MM.1S (cell line): ENCODE results near the gene ST8SIA3.

Experiments used
- DNase-seq: peaks from one replicate; pipeline ENCODE4 v3.0.0-alpha.2; 2015
- H2AFZ ChIP-seq: fragments of 300-600 bp; sonication (generic); 2 replicates; pipeline ENCODE4 v1.6.0; 2016; ENCODE audit warnings: antibody characterized with exemption, low read length
- H3F3A ChIP-seq: fragments of 300-600 bp; sonication (generic); 2 replicates; pipeline ENCODE4 v1.6.1; 2016; ENCODE audit warnings: mild to moderate bottlenecking, antibody characterized with exemption, low read length, moderate library complexity, mixed read lengths; ENCODE audit not compliant: insufficient read depth
- H3K27ac ChIP-seq: fragments of 300-600 bp; sonication (generic); 2 replicates; pipeline ENCODE4 v1.5.1; 2016; ENCODE audit warnings: mild to moderate bottlenecking, low read length
- H3K27me3 ChIP-seq: fragments of 300-600 bp; sonication (generic); replicated peaks from 2 replicates; pipeline ENCODE4 v1.6.0; 2016; ENCODE audit warnings: low read length; ENCODE audit not compliant: insufficient read depth
- H3K36me3 ChIP-seq: fragments of 300-600 bp; sonication (generic); replicated peaks from 2 replicates; pipeline ENCODE4 v1.6.1; 2016; ENCODE audit warnings: mild to moderate bottlenecking, low read length, mixed read lengths; ENCODE audit not compliant: insufficient read depth
- H3K4me1 ChIP-seq: fragments of 300-600 bp; sonication (generic); 2 replicates; pipeline ENCODE4 v1.6.1; 2016; ENCODE audit warnings: low read length, mixed read lengths
- H3K4me2 ChIP-seq: fragments of 300-600 bp; sonication (generic); 2 replicates; pipeline ENCODE4 v1.6.0; 2016; ENCODE audit warnings: low read depth, low read length
- H3K4me3 ChIP-seq: fragments of 300-600 bp; sonication (generic); 2 replicates; pipeline ENCODE4 v1.5.1; 2016; ENCODE audit warnings: low read length, mixed read lengths
- H3K79me2 ChIP-seq: fragments of 300-600 bp; sonication (generic); 2 replicates; pipeline ENCODE4 v1.6.1; 2016; ENCODE audit warnings: mixed run types, low read length, mixed read lengths
- H3K9ac ChIP-seq: fragments of 300-600 bp; sonication (generic); 2 replicates; pipeline ENCODE4 v1.6.1; 2016; ENCODE audit warnings: low read length, mixed read lengths
- H3K9me2 ChIP-seq: fragments of 300-600 bp; sonication (generic); replicated peaks from 2 replicates; pipeline ENCODE4 v1.6.1; 2016; ENCODE audit warnings: mild to moderate bottlenecking, low read length, mixed read lengths; ENCODE audit not compliant: insufficient read depth
- H3K9me3 ChIP-seq: fragments of 300-600 bp; sonication (generic); replicated peaks from 2 replicates; pipeline ENCODE4 v1.6.1; 2016; ENCODE audit warnings: mild to moderate bottlenecking, low read length, mixed read lengths; ENCODE audit not compliant: insufficient read depth
- H4K20me1 ChIP-seq: fragments of 300-600 bp; sonication (generic); 2 replicates; pipeline ENCODE4 v1.6.1; 2016; ENCODE audit warnings: mild to moderate bottlenecking, low read length, moderate library complexity, mixed read lengths; ENCODE audit not compliant: insufficient read depth
- CTCF ChIP-seq: fragments of 300-600 bp; sonication (generic); IDR thresholded peaks from 2 replicates; pipeline ENCODE4 v1.5.1; 2016; ENCODE audit warnings: antibody characterized with exemption, low read length, mixed read lengths
- EZH2 ChIP-seq: fragments of 300-600 bp; sonication (generic); optimal IDR thresholded peaks from 2 replicates; pipeline ENCODE3; 2017; ENCODE audit warnings: low read depth, mild to moderate bottlenecking, antibody characterized with exemption, low read length, mixed read lengths
- EZH2phosphoT487 ChIP-seq: fragments of 300-600 bp; sonication (generic); IDR thresholded peaks from 2 replicates; pipeline ENCODE4 v1.6.1; 2018; ENCODE audit warnings: antibody characterized with exemption, low read length

Gene ST8SIA3

GRCh38 chr18:57352271-57352701 lies at the start of gene ST8SIA3:
Gene ST8SIA3 (plus strand): TSS chr18:57352557. CDS start chr18:57352847, 290 bp downstream.
- no peak within 1 kb of the TSS for H3K4me3 ChIP-seq
- TF ChIP-seq EZH2 (no peak), CTCF (no peak), EZH2phosphoT487 (no peak)
- H2AFZ ChIP-seq = no peak within 1 kb of the TSS
- H3K27ac ChIP-seq = no peak within 1 kb of the TSS
- H3K36me3 ChIP-seq = no peaks in the 10 kb centered on the region
- H3K9me2 ChIP-seq = no peaks in the 10 kb centered on the region
- H3F3A ChIP-seq = no peaks in the 10 kb centered on the region
- H4K20me1 ChIP-seq = no peaks in the 10 kb centered on the region
- DNase-seq = no peak
- H3K4me2 ChIP-seq = no peak within 1 kb of the TSS
- no peaks in the 10 kb centered on the region for H3K4me1 ChIP-seq
- H3K9me3 ChIP-seq = no peaks in the 10 kb centered on the region
- H3K79me2 ChIP-seq = no peaks in the 10 kb centered on the region
- H3K9ac ChIP-seq = no peak within 1 kb of the TSS
- H3K27me3 ChIP-seq = no peaks in the 10 kb centered on the region

GRCh38 chr18:57311472-57311871 lies 40.9 kb upstream of the ST8SIA3 start:
- TF ChIP-seq EZH2 = no peak
- no peak for TF ChIP-seq EZH2phosphoT487
- TF ChIP-seq CTCF = no peak

GRCh38 chr18:57312346-57313144 lies 39.8 kb upstream of the ST8SIA3 start:
- DNase-seq = no peak
- no peaks in the 10 kb centered on the region for H3K36me3 ChIP-seq
- H3K4me1 ChIP-seq = no peaks in the 10 kb centered on the region
- H3K4me2 ChIP-seq = no peak overlapping the region
- no peaks in the 10 kb centered on the region for H3K9me2 ChIP-seq
- no peaks in the 10 kb centered on the region for H3F3A ChIP-seq
- no peak for TF ChIP-seq CTCF
- no peak for TF ChIP-seq EZH2phosphoT487
- H3K4me3 ChIP-seq = no peak overlapping the region
- no peaks in the 10 kb centered on the region for H3K27me3 ChIP-seq
- no peaks in the 10 kb centered on the region for H4K20me1 ChIP-seq
- H2AFZ ChIP-seq = no peak overlapping the region
- no peak overlapping the region for H3K27ac ChIP-seq
- H3K9me3 ChIP-seq = no peaks in the 10 kb centered on the region
- no peak overlapping the region for H3K9ac ChIP-seq
- H3K79me2 ChIP-seq = no peaks in the 10 kb centered on the region

More at GRCh38 chr18:57311472-57311871, 40.9 kb upstream of the ST8SIA3 start:
- H3K4me2 ChIP-seq = no peak overlapping the region
- no peak overlapping the region for H3K9ac ChIP-seq
- H3K27me3 ChIP-seq = no peaks in the 10 kb centered on the region
- no peaks in the 10 kb centered on the region for H3K79me2 ChIP-seq
- DNase-seq = no peak
- no peaks in the 10 kb centered on the region for H3K4me1 ChIP-seq
- no peaks in the 10 kb centered on the region for H4K20me1 ChIP-seq
- no peaks in the 10 kb centered on the region for H3K9me3 ChIP-seq
- H3K9me2 ChIP-seq = no peaks in the 10 kb centered on the region
- H3K4me3 ChIP-seq = no peak overlapping the region
- H3F3A ChIP-seq = no peaks in the 10 kb centered on the region
- no peaks in the 10 kb centered on the region for H3K36me3 ChIP-seq
- no peak overlapping the region for H2AFZ ChIP-seq
- H3K27ac ChIP-seq = no peak overlapping the region
